Spleen (tissue), 11 donors: ENCODE measurements around the gene CCR8. TPM values are rescaled to one million over a fixed set of nuclear protein-coding genes. Genes with fewer than 3 reads are reported as not detected.

Experiments used
- DNase-seq: peaks from one replicate; pipeline ENCODE4 v3.0.0-alpha.2; 2020
- H3K27ac ChIP-seq, 8 donors: fragments of 200-600 bp; sonication (generic) in 7 of 8; 1 replicate in 4 of 8; 2 replicates in 4 of 8; pipeline versions ENCODE4 v1.5.0 to v1.8.0; 2016 to 2021; ENCODE audit warnings: inconsistent platforms in 4 of 8, mild to moderate bottlenecking in 4 of 8, moderate library complexity in 1 of 8
- H3K27me3 ChIP-seq, 7 donors: fragments of 200-600 bp; sonication (generic) in 6 of 7; replicated peaks in 1 of 7; 1 replicate in 4 of 7; 2 replicates in 3 of 7; pipeline versions ENCODE4 v1.5.0 to v1.8.0; 2016 to 2021; ENCODE audit warnings: inconsistent platforms in 3 of 7, mild to moderate bottlenecking in 1 of 7
- H3K36me3 ChIP-seq, 6 donors: fragments of 200-600 bp; sonication (generic) in 5 of 6; 1 replicate in 4 of 6; 2 replicates in 2 of 6; pipeline versions ENCODE4 v1.5.0 to v1.8.0; 2016 to 2021; ENCODE audit warnings: inconsistent platforms in 2 of 6
- H3K4me1 ChIP-seq, 6 donors: fragments of 200-600 bp; sonication (generic) in 5 of 6; 1 replicate in 3 of 6; 2 replicates in 3 of 6; pipeline versions ENCODE4 v1.5.0 to v1.8.0; 2016 to 2021; ENCODE audit warnings: inconsistent platforms in 3 of 6
- H3K4me3 ChIP-seq, 8 donors: fragments of 200-600 bp; sonication (generic) in 7 of 8; 1 replicate in 4 of 8; 2 replicates in 4 of 8; pipeline versions ENCODE4 v1.5.0 to v1.8.0; 2016 to 2021; ENCODE audit warnings: inconsistent platforms in 4 of 8, mild to moderate bottlenecking in 4 of 8, moderate library complexity in 2 of 8
- H3K9me3 ChIP-seq, 8 donors: fragments of 200-600 bp; sonication (generic) in 7 of 8; 1 replicate in 4 of 8; 2 replicates in 4 of 8; pipeline versions ENCODE4 v1.5.0 to v1.8.0; 2016 to 2021; ENCODE audit warnings: inconsistent platforms in 4 of 8
- CTCF ChIP-seq, 11 experiments: fragments of 200-600 bp in 7 of 11; fragments of 450-650 bp in 4 of 11; sonication (generic) in 4 of 11; IDR thresholded peaks in 8 of 11; conservative IDR thresholded peaks in 3 of 11; 1 replicate in 7 of 11; 2 replicates in 4 of 11; pipeline versions ENCODE4 v1.4.0 to v1.8.0; 2016 to 2021; ENCODE audit warnings: antibody characterized with exemption in 11 of 11, inconsistent platforms in 4 of 11, mild to moderate bottlenecking in 1 of 11
- POLR2A ChIP-seq, 3 donors: fragments of 450-650 bp; IDR thresholded peaks; one replicate each; pipeline ENCODE4 v1.5.1; 2017; ENCODE audit warnings: antibody characterized with exemption in 3 of 3, mild to moderate bottlenecking in 1 of 3
- POLR2AphosphoS5 ChIP-seq, 3 donors: sonication (generic); formaldehyde crosslinking; IDR thresholded peaks; one replicate each; pipeline ENCODE4 v1.5.1; 2017; ENCODE audit warnings: antibody characterized with exemption in 3 of 3
- WGBS, 5 donors: extraction: QIAGEN DNeasy Blood & Tissue Kit in 3 of 5; methylation state at CpG; one replicate each; pipeline versions ENCODE4 v1.1.5 to v1.1.7; 2013 to 2018; 5-methylcytosine and 5-hydroxymethylcytosine counted together
- intact Hi-C: fragments of 100-400 bp; cut with DNase I; formaldehyde crosslinking; loops from one replicate; pipeline ENCODE4 v1.15.0; 2023; ENCODE audit warnings: low total_unique reads
- polyA plus RNA-seq, 3 donors: library from polyadenylated mRNA; stranded (reverse); fragments of 200-250 nt; gene quantifications; one replicate each; pipeline ENCODE4 v1.2.1, GENCODE V29; 2013
- total RNA-seq, 7 donors: library from RNA; depleted of rRNA in 3 of 7; stranded (reverse); fragments of >200 nt in 3 of 7; fragmentation: NEBNext Ultra II Directional in 4 of 7; extraction: Animal tissue kit (Norgen Biotek cat#: 25700) in 4 of 7; gene quantifications; one replicate each; pipeline versions ENCODE4 v1.1.0 to v1.2.1, GENCODE V29; 2016 to 2021
- donor health status: healthy with polysubstance abuse.
- donor health status: DM: no; HTN: no; CAD: no; lungs with moderate emphysema.
- donor health status: DM: no; HTN: no; CAD: no.
- donor health status: Bipolar disorder and iron deficiency.
- donor health status: healthy.
- donor health status: DM: no; HTN: no; CAD: no.
- donor health status: DM: yes; HTN: yes; CAD: no.

Gene CCR8
- total and polyA plus RNA-seq, 10 donors, result 0.06 to 2.1 (median 0.60) TPM; not detected in 3

DNA sequence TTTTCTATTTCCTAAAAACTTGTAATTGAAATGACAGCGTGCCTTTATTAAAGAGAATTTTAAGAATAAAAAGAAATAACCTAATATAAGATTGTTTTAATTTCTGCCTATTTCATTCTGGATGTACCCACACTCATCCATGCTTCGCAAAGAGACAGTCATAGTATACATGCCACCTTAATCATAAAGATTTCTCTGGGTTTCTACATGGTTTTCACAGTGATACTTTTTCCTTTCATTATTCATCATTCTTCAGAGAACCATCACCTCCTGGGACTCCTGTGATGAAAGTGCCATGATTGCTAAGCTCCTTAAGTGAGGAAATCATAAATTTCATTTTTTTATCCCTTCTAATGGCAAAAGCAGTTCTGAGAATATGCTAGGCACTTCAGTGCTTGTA lies 4.3 kb upstream of the CCR8 start:
- intact Hi-C loops, result no loop called here
- Histone ChIP-seq H3K4me1 (no peaks in the 10 kb centered on the region), H3K36me3 (no peaks in the 10 kb centered on the region), H3K9me3 (no peaks in the 10 kb centered on the region), H3K27ac (no peak overlapping the region), H3K27me3 (no peaks in the 10 kb centered on the region), H3K4me3 (no peak overlapping the region)
- 79 to 93% (median 85%) methylated on average over 2 of the region's 2 CpGs for WGBS, 5 donors
- no peak for DNase-seq
- TF ChIP-seq CTCF (IDR thresholded peaks at IDR 0.05 in 8 of 11, conservative IDR thresholded peaks at IDR 0.05 in 3 of 11) (no peak), POLR2A (IDR thresholded peaks at IDR 0.05) (no peak)

- Histone ChIP-seq H3K27ac (no peak overlapping the region), H3K36me3 (no peaks in the 10 kb centered on the region), H3K9me3 (no peaks in the 10 kb centered on the region), H3K4me1 (no peaks in the 10 kb centered on the region), H3K4me3 (no peak overlapping the region), H3K27me3 (no peaks in the 10 kb centered on the region)
- TF ChIP-seq POLR2AphosphoS5 (IDR thresholded peaks at IDR 0.05), result no peak
- TF ChIP-seq CTCF (IDR thresholded peaks at IDR 0.05 in 8 of 11, conservative IDR thresholded peaks at IDR 0.05 in 3 of 11), result no peak
- TF ChIP-seq POLR2A (IDR thresholded peaks at IDR 0.05), result no peak
- intact Hi-C loops, result no loop called here
- DNase-seq, result no peak
- 76 to 86% (median 81%) methylated on average over 4 of the region's 4 CpGs for WGBS, 5 donors
Observed at GRCh38 chr3:39327053-39327745, 2.3 kb upstream of the CCR8 start.

DNA sequence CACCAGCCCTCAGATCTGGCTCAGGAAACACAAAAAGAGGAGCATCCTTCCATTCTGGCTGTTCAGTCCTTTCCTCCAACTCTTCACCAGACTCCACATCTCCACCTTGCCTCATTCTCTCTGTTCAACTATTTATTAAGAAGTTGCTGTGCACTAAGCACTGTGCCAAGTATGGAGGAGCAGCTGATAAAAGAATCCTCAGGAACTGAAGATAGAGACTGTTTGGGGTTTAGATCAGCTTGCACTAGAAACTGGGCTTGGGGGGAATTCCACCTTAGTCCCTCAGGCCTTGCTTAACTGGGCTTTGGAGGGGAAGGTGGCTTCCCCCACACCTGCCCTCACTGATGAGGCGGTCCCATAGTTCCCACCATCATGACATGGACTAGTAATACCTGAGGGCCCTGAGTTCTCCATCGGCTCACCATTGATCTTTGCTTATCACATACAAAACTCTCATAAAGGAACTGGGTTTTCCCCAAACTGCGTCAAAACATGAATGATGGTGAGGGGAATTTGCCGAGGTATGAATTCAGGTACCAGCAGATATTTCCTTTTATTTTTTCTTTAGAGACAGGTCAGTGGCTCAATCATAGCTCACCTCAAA lies 1.7 kb upstream of the CCR8 start:
- WGBS, 5 donors, result 66 to 83% (median 78%) methylated on average over 4 of the region's 4 CpGs
- no peak for DNase-seq
- Histone ChIP-seq H3K9me3 (no peaks in the 10 kb centered on the region), H3K36me3 (no peaks in the 10 kb centered on the region), H3K4me1 (no peaks in the 10 kb centered on the region), H3K27ac (no peak overlapping the region), H3K27me3 (no peaks in the 10 kb centered on the region), H3K4me3 (no peak overlapping the region)
- TF ChIP-seq POLR2AphosphoS5 (IDR thresholded peaks at IDR 0.05), result no peak
- no peak for TF ChIP-seq CTCF (IDR thresholded peaks at IDR 0.05 in 8 of 11, conservative IDR thresholded peaks at IDR 0.05 in 3 of 11)
- no peak for TF ChIP-seq POLR2A (IDR thresholded peaks at IDR 0.05)
- intact Hi-C loops, result no loop called here

- TF ChIP-seq POLR2AphosphoS5 (IDR thresholded peaks at IDR 0.05) (no peak), POLR2A (IDR thresholded peaks at IDR 0.05) (no peak), CTCF (IDR thresholded peaks at IDR 0.05 in 8 of 11, conservative IDR thresholded peaks at IDR 0.05 in 3 of 11) (no peak)
- no peaks in the 10 kb centered on the region for H3K4me1 ChIP-seq
- H3K9me3 ChIP-seq, result no peaks in the 10 kb centered on the region
- no peak overlapping the region for H3K27ac ChIP-seq
- no peaks in the 10 kb centered on the region for H3K36me3 ChIP-seq
- intact Hi-C loops, result no loop called here
- no peak overlapping the region for H3K4me3 ChIP-seq
- no peaks in the 10 kb centered on the region for H3K27me3 ChIP-seq
- DNase-seq, result no peak
Observed at GRCh38 chr3:39330824-39331223, 1.3 kb downstream of the CCR8 start.
